BLaER1 treated with 17β-estradiol and CSF1 and Interleukin-3, amounts not matched to agents 10 nM and 100 nM (cell line): Measurements from ENCODE around the gene VAC14.

Experiments
- H3K27ac ChIP-seq, 11 experiments: shearing (Covaris generic); formaldehyde crosslinking; 2 replicates each; pipeline ENCODE4 v1.8.1; 2022
- H3K27me3 ChIP-seq, 11 experiments: shearing (Covaris generic); formaldehyde crosslinking; 2 replicates each; pipeline ENCODE4 v1.8.1; 2022
- H3K36me3 ChIP-seq, 11 experiments: shearing (Covaris generic); formaldehyde crosslinking; 2 replicates each; pipeline ENCODE4 v1.8.1; 2022
- H3K4me1 ChIP-seq, 10 experiments: shearing (Covaris generic); formaldehyde crosslinking; 2 replicates each; pipeline ENCODE4 v1.8.1; 2022
- H3K4me2 ChIP-seq, 11 experiments: shearing (Covaris generic); formaldehyde crosslinking; 2 replicates each; pipeline ENCODE4 v1.8.1; 2022
- H3K4me3 ChIP-seq, 10 experiments: shearing (Covaris generic); formaldehyde crosslinking; 2 replicates each; pipeline ENCODE4 v1.8.1; 2022
- H3K9ac ChIP-seq, 11 experiments: shearing (Covaris generic); formaldehyde crosslinking; 2 replicates each; pipeline ENCODE4 v1.8.1; 2022
- H3K9me3 ChIP-seq, 11 experiments: shearing (Covaris generic); formaldehyde crosslinking; replicated peaks in 1 of 11; 2 replicates each; pipeline ENCODE4 v1.8.1; 2022
- H4K20me1 ChIP-seq, 11 experiments: shearing (Covaris generic); formaldehyde crosslinking; 2 replicates each; pipeline ENCODE4 v1.8.1; 2022
- Cebpa-rat ChIP-seq, 11 experiments: shearing (Covaris generic); IDR thresholded peaks; 2 replicates each; pipeline ENCODE4 v1.8.1; 2022

VAC14 gene

GRCh38 chr16:70679671-70680494 is 121.1 kb downstream of the VAC14 start:
- Histone ChIP-seq H4K20me1 (peaks cover 0 to 87% (median 43%) of the 10 kb centered on the region in 11 experiments; a peak in 17 of 22 replicates), H3K4me1 (peaks cover 4 to 57% (median 49%) of the 10 kb centered on the region in 10 experiments; a peak in 17 of 20 replicates), H3K4me2 (peak overlapping the region in 10 of 11 experiments; percentile 6 to 63 (median 47); a peak in 10 of 22 replicates), H3K36me3 (peaks cover 0 to 79% (median 52%) of the 10 kb centered on the region in 11 experiments; a peak in 20 of 22 replicates), H3K4me3 (no peak overlapping the region), H3K27me3 (no peaks in the 10 kb centered on the region), H3K27ac (peak overlapping the region in 5 of 11 experiments; percentile 22 to 61 (median 42); a peak in 6 of 22 replicates), H3K9me3 (no peaks in the 10 kb centered on the region), H3K9ac (peak overlapping the region in 3 of 11 experiments; percentile 30 to 36 (median 33); a peak in 1 of 22 replicates)
- TF ChIP-seq Cebpa-rat (IDR thresholded peaks at IDR 0.05) = no peak

- peak overlapping the region in 6 of 11 experiments; percentile 23 to 44 (median 34); a peak in 8 of 22 replicates for H3K9ac ChIP-seq
- TF ChIP-seq Cebpa-rat (IDR thresholded peaks at IDR 0.05) = no peak
- peaks cover 0 to 85% (median 41%) of the 10 kb centered on the region in 11 experiments; a peak in 17 of 22 replicates for H4K20me1 ChIP-seq
- H3K4me3 ChIP-seq = no peak overlapping the region
- peaks cover 0 to 49% (median 42%) of the 10 kb centered on the region in 10 experiments; a peak in 17 of 20 replicates for H3K4me1 ChIP-seq
- no peaks in the 10 kb centered on the region for H3K27me3 ChIP-seq
- H3K36me3 ChIP-seq = peaks cover 0 to 87% (median 60%) of the 10 kb centered on the region in 11 experiments; a peak in 20 of 22 replicates
- H3K27ac ChIP-seq = peak overlapping the region in 8 of 11 experiments; percentile 22 to 61 (median 41); a peak in 11 of 22 replicates
- peak overlapping the region in 10 of 11 experiments; percentile 6 to 63 (median 47); a peak in 14 of 22 replicates for H3K4me2 ChIP-seq
- no peaks in the 10 kb centered on the region for H3K9me3 ChIP-seq
Observed at GRCh38 chr16:70678898-70679670, 121.9 kb downstream of the VAC14 start.

DNA sequence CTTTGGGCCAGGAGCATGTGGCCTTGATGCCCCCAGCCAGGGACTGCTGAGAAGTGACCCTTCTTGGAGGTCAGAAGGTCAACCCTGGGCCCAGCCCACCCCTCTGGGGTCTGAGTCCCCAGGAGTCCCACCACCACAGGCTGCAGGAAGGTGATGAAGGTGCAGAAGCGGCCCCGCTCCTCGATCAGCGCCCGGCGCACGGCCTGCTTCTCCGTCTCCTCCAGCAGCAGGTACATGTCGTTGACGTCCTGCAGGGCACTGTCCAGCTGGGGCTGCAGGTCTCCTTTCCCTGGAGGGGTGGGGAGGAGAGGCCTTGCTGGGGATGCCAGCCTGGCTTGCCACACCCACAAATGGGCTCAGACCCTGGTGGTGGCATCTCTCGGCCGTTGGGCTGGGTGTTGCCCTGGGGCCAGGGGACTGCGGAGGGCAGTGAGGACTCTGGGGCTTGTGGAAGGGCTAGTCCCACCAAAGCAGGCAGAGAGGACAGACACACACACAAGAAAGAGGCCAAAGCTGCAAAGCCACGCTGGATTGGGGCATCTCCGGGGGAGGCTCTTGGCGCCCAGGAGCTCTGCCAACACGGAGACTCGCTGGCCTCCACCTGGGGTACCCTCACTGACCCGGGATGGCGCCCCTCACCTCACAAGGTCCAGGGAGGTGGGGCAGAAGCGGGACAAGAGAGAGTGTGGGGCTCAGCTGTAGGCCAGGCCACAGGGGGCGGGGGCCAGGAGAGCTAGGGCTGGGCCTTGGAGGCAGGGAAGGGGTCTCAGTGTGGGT is 122.6 kb downstream of the VAC14 start:
- Histone ChIP-seq H3K4me2 (no peak overlapping the region), H3K9me3 (no peaks in the 10 kb centered on the region), H3K4me1 (peaks cover 0 to 41% (median 35%) of the 10 kb centered on the region in 10 experiments; a peak in 17 of 20 replicates), H3K27me3 (no peaks in the 10 kb centered on the region), H3K27ac (peak overlapping the region in 6 of 11 experiments; percentile 22 to 61 (median 42); a peak in 4 of 22 replicates), H3K9ac (peak overlapping the region in 1 of 11 experiments; percentile 30; a peak in 3 of 22 replicates), H3K4me3 (no peak overlapping the region), H4K20me1 (peaks cover 0 to 78% (median 34%) of the 10 kb centered on the region in 11 experiments; a peak in 17 of 22 replicates), H3K36me3 (peaks cover 0 to 88% (median 68%) of the 10 kb centered on the region in 11 experiments; a peak in 20 of 22 replicates)
- TF ChIP-seq Cebpa-rat (IDR thresholded peaks at IDR 0.05) = no peak

DNA sequence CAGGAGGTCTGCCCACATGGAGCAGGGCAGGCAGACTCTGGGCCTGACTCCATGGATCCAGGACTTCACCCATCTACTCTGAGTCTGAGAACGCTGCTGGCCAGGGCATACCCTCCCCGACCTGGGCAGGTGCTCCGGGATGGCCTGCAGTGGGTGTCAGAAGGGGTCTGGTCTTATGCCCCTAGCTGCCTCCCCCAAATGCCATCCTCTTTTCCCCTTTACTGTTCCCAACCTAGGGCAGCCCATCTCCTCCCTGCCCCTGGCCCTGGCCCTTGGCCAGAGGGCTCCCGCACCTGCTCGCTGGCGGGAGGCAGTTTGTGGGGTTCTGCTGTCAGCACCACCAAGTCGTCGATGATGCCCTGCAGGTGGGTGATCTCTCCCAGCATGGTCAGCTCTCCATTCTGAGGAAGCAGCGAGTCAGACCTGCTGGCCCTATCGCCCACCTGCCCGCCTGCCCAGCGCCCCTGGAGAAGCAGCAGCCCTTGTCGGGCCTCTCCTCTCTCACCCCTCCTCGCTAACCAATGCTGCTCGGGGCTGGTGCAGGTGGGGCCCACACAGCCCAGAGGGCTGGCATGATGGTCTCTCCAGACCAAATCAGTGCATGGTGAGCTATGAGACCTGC is 123.3 kb downstream of the VAC14 start:
- Histone ChIP-seq H3K36me3 (peaks cover 4 to 88% (median 75%) of the 10 kb centered on the region in 11 experiments; a peak in 21 of 22 replicates), H3K27ac (no peak overlapping the region), H3K4me2 (no peak overlapping the region), H3K4me1 (peaks cover 0 to 34% (median 28%) of the 10 kb centered on the region in 10 experiments; a peak in 17 of 20 replicates), H3K9me3 (no peaks in the 10 kb centered on the region), H3K27me3 (no peaks in the 10 kb centered on the region), H3K9ac (no peak overlapping the region), H4K20me1 (peaks cover 0 to 71% (median 27%) of the 10 kb centered on the region in 11 experiments; a peak in 17 of 22 replicates), H3K4me3 (no peak overlapping the region)
- TF ChIP-seq Cebpa-rat (IDR thresholded peaks at IDR 0.05) = no peak

DNA sequence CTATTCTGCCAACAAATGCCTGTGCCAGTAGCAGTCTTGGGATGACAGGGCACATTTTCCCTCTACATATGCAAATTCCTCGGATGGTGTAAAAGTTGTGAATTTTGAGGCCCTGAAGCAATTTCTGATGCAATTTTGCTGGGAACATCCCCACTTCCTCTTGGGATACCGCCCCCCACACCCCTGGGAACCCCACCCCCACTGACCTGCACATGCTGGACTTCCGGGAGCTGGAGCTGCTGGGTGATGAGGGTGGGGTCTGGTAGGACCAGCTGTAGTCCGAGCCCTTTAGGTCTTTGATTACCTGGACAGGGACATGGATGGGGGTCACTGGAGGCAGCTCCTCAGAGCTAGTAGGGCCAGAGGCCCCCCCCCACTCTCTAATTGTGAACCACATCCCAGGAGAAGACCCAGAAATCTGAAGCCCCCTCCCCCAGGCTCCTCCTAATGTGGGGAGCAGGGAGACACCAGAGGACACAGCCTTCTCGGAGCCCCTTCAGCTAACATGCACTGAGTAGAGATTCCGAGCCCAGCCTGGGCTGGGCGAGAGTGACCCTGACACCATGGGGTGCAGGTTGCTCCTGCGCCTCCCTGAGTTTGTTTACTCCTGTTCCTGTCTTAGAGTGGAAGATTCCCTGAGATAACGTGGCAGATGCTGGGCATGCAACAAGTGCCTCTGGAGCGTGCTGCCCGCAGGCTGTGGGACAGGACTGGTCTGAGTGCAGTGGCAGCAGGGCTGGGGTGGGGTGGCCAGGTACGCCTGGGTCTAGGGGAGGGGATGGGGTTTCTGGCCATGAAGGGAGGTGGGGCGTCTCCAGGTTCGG is 124.1 kb downstream of the VAC14 start:
- no peak overlapping the region for H3K4me2 ChIP-seq
- H3K9me3 ChIP-seq = no peaks in the 10 kb centered on the region
- no peaks in the 10 kb centered on the region for H3K27me3 ChIP-seq
- no peak for TF ChIP-seq Cebpa-rat (IDR thresholded peaks at IDR 0.05)
- H3K27ac ChIP-seq = no peak overlapping the region
- peaks cover 5 to 95% (median 82%) of the 10 kb centered on the region in 11 experiments; a peak in 21 of 22 replicates for H3K36me3 ChIP-seq
- H3K4me3 ChIP-seq = no peak overlapping the region
- peaks cover 0 to 64% (median 19%) of the 10 kb centered on the region in 11 experiments; a peak in 17 of 22 replicates for H4K20me1 ChIP-seq
- H3K9ac ChIP-seq = no peak overlapping the region
- H3K4me1 ChIP-seq = peaks cover 0 to 27% (median 20%) of the 10 kb centered on the region in 10 experiments; a peak in 17 of 20 replicates

DNA sequence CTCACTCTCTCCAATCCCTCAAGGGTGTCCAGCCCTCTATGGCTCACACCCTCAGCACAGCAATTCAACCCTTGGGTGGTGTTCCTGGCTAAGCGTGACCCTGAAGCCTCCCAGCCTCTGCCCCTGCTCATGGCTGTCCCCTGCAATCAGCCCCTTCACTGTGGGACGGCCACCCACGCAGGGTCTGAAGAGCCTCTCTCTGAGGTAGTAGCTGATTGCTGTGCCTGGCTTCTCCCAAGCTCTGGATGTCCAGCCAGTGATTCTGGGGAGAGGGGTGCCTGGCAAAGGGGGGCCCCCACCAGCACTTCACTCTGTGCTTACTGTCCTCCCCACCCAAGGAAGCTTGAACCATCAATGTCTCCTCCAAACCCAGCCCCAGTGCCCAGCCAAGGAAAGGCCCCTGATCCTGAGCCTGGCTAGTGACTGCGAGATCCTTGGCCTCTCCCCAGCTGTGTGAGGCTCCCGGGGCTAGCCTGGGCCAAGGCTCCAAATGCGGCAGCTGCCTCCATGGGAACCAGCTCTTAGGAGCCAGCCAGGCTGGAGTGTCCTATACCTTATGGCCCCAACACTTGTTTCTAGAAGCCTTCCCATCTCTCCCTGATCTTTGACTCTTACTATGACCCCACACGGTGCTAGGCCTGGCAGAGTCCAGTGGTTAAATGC is 125.0 kb downstream of the VAC14 start:
- Histone ChIP-seq H3K4me3 (no peak overlapping the region), H4K20me1 (peaks cover 0 to 55% (median 10%) of the 10 kb centered on the region in 11 experiments; a peak in 16 of 22 replicates), H3K36me3 (peaks cover 9 to 97% (median 91%) of the 10 kb centered on the region in 11 experiments), H3K9me3 (no peaks in the 10 kb centered on the region), H3K4me2 (no peak overlapping the region), H3K4me1 (peaks cover 0 to 18% (median 11%) of the 10 kb centered on the region in 10 experiments; a peak in 17 of 20 replicates), H3K27me3 (no peaks in the 10 kb centered on the region), H3K27ac (no peak overlapping the region), H3K9ac (no peak overlapping the region)
- TF ChIP-seq Cebpa-rat (IDR thresholded peaks at IDR 0.05) = no peak
